ENCODE data around the gene CMPK2. TPM values are rescaled to one million over a fixed set of nuclear protein-coding genes. Genes with fewer than 3 reads are reported as not detected.

Gene CMPK2
- total RNA-seq, 4 donors from 2014 or later: 0.53 to 4.9 (median 1.7) TPM

DNA sequence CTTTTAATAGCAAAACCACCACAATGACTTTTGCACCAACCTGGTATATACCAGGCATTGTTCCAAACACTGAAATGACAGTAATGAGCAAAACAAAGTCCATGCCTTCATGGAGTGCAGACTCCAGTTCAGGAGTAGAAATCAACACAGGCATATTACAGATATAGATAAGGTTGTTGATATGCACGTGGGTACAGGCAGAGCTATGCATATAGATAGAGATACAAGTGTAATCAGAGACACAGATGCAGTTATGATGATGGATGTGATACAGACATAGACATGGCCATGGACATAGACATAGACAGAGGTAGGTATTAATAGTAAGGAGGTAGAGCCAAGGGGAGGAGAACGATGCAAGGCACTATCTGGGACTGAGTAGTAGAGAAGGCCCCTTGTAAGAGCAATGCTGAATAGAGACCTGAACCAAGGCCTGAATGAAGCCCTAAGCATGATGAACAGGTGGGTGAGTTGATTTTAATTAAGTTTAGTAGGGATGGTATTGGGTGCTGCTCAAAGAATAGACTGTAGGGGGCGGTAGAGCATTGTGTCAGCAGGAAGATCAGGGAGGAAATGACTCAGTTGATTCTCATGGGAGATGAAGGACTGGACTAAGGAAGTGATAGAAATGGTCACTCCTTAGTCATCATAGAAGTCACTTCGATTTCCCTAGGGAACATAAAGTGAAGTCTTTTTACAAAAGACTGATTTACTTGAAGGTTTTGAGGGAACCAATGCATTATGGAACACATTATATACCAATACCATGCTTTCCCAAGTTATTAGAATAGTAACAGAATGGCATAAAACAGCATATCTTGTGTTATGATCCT lies 39.4 kb downstream of the CMPK2 start:
- no peaks in the 10 kb centered on the region for H3K9me3 ChIP-seq

DNA sequence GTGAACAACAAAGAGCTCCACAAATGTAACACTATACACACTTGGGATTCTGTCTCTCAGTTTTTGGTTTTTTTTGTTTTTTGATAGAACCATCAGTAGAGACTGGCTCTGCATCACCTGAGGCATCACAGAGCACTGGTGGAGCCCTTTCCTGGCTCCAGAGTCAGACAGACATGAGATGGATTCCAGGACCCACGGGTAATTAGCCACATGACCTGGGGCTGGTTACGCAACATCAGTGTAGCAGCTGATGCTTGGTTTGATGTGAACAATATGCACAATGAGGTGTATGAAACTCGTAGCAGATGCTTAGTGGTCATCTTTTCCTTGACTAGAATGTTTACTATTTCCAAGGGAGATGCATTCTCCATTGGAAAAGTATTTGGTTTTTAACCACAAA lies 40.7 kb downstream of the CMPK2 start:
- H3K36me3 ChIP-seq: no peaks in the 10 kb centered on the region
- no peak overlapping the region for H3K27ac ChIP-seq
- 42 to 48% methylated on average over 3 of the region's 3 CpGs for WGBS, 2 donors
- H3K4me1 ChIP-seq: peaks cover 0 to 17% (median 0%) of the 10 kb centered on the region in 3 donors
- intact Hi-C loops (cut with DNase I): loop anchor here (5.0 kb wide), 1 partner anchor 222 kb away; no protein-coding TSS in a partner anchor
- H3K4me3 ChIP-seq: no peak overlapping the region
- H3K27me3 ChIP-seq: no peaks in the 10 kb centered on the region
- no peak for TF ChIP-seq POLR2A (IDR thresholded peaks at IDR 0.05)
- TF ChIP-seq, protein P1, sequence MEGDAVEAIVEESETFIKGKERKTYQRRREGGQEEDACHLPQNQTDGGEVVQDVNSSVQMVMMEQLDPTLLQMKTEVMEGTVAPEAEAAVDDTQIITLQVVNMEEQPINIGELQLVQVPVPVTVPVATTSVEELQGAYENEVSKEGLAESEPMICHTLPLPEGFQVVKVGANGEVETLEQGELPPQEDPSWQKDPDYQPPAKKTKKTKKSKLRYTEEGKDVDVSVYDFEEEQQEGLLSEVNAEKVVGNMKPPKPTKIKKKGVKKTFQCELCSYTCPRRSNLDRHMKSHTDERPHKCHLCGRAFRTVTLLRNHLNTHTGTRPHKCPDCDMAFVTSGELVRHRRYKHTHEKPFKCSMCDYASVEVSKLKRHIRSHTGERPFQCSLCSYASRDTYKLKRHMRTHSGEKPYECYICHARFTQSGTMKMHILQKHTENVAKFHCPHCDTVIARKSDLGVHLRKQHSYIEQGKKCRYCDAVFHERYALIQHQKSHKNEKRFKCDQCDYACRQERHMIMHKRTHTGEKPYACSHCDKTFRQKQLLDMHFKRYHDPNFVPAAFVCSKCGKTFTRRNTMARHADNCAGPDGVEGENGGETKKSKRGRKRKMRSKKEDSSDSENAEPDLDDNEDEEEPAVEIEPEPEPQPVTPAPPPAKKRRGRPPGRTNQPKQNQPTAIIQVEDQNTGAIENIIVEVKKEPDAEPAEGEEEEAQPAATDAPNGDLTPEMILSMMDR (IDR thresholded peaks at IDR 0.05): no peak
- DNase-seq: no peak
- no peaks in the 10 kb centered on the region for H3K9me3 ChIP-seq

More for the DNA sequence above, 39.4 kb downstream of the CMPK2 start:
- Histone ChIP-seq H3K4me1 (peaks cover 0 to 17% (median 0%) of the 10 kb centered on the region in 3 donors), H3K36me3 (no peaks in the 10 kb centered on the region), H3K27me3 (no peaks in the 10 kb centered on the region), H3K27ac (no peak overlapping the region), H3K4me3 (no peak overlapping the region)
- WGBS, 2 donors: 38 to 44% methylated on average over 4 of the region's 4 CpGs
- TF ChIP-seq POLR2A (IDR thresholded peaks at IDR 0.05): no peak
- TF ChIP-seq, protein P1 (IDR thresholded peaks at IDR 0.05): peak; percentile 23 to 78 (median 52)
- DNase-seq: no peak
- intact Hi-C loops (cut with DNase I): loop anchor here (5.0 kb wide), 1 partner anchor 221 kb away; no protein-coding TSS in a partner anchor

DNA sequence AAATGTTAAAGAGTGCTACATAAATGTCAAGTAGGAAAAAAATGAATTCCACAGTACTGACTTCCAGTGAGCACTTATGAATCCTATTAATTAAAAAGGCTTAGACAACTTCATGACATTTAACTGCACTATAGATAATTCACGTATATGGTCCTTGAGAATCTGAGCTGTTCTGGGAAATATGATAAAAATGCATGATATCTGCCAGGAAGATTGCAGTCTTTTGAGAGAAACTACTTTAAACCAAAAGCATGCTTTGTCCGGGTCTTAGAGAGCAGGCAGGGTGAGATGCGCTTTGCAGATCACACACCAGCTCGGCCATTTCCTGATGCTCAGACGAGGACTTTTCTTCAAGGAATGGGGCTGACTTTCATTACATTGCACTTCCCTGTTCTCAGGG lies 42.6 kb downstream of the CMPK2 start:
- Histone ChIP-seq H3K4me1 (peaks cover 0 to 16% (median 0%) of the 10 kb centered on the region in 3 donors), H3K36me3 (no peaks in the 10 kb centered on the region), H3K27me3 (no peaks in the 10 kb centered on the region), H3K27ac (no peak overlapping the region), H3K9me3 (no peaks in the 10 kb centered on the region), H3K4me3 (no peak overlapping the region)
- intact Hi-C loops (cut with DNase I): no loop called here
- WGBS, 2 donors: 36 to 38% methylated on average over 5 of the region's 5 CpGs
- TF ChIP-seq, protein P1 (IDR thresholded peaks at IDR 0.05): no peak
- TF ChIP-seq POLR2A (IDR thresholded peaks at IDR 0.05): no peak
- DNase-seq: no peak

DNA sequence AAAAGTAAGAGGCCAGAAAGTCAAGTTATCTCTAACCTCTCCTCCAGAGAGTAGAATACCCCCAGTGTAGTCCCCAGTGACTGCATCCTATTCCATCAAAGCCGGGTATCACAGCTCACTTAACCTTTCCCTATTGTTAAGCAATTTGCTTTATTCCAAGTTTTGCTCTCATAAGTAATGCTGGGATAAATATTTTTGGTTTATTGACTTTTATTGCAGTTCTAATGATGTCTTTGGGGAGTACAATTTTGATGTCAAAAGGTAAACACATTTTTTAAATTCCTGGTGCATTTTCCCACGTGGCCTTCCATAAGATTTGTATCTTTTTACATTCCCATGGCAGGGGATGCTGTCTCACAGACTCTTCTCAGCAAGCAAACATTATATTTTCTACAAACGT lies 43.3 kb downstream of the CMPK2 start:
- no peak overlapping the region for H3K4me3 ChIP-seq
- H3K27ac ChIP-seq: no peak overlapping the region
- no peaks in the 10 kb centered on the region for H3K9me3 ChIP-seq
- WGBS, 2 donors: 35 to 41% methylated on average over 3 of the region's 3 CpGs
- TF ChIP-seq, protein P1 (IDR thresholded peaks at IDR 0.05): no peak
- no peak for TF ChIP-seq POLR2A (IDR thresholded peaks at IDR 0.05)
- H3K4me1 ChIP-seq: peaks cover 0 to 9% (median 0%) of the 10 kb centered on the region in 3 donors
- intact Hi-C loops (cut with DNase I): no loop called here
- no peaks in the 10 kb centered on the region for H3K36me3 ChIP-seq
- no peak for DNase-seq
- no peaks in the 10 kb centered on the region for H3K27me3 ChIP-seq

DNA sequence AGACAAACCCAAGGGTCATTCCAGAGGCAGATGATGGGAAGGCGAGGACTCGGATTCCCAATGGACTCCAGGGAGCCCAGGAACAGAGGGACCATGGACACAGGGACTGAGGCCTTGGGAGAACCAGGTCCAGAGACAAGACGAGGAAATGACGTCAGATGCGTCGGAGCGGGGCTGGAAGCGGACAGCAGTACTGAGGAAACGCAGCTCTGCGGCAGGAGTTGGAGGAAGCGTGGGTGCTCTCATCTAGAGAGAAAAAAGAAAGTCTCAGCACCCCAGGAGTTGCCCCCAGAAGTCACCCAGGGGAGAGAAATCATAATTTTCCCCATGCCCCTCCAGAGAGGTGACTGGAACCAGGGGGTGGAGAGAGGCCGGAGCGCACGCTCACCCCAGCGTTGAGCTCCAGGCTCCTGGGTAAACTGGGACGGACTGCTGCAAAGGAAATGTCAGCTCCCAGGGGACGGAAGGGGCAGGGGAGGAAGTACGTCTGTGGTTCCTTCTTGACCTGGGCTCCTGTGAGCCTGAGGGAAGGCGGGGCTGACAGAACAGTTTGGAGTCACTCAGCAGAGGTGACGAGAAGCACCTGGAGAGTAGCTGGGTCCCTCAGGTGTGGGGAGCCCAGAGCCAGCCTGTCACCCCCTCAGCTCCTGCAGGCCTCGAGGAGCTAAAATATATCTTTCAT lies 44.7 kb downstream of the CMPK2 start:
- 81 to 87% methylated on average over 19 to 20 of the region's 21 CpGs for WGBS, 2 donors
- intact Hi-C loops (cut with DNase I): no loop called here
- Histone ChIP-seq H3K4me3 (no peak overlapping the region), H3K9me3 (no peaks in the 10 kb centered on the region), H3K36me3 (no peaks in the 10 kb centered on the region), H3K4me1 (no peaks in the 10 kb centered on the region), H3K27ac (no peak overlapping the region), H3K27me3 (peaks cover 0 to 4% (median 0%) of the 10 kb centered on the region in 4 donors)
- TF ChIP-seq POLR2A (IDR thresholded peaks at IDR 0.05): no peak
- TF ChIP-seq, protein P1 (IDR thresholded peaks at IDR 0.05): no peak
- DNase-seq: no peak
